Measurements from ENCODE around the gene HOXD3. TPM values are rescaled to one million over a fixed set of nuclear protein-coding genes. Genes with fewer than 3 reads are reported as not detected.

Gene HOXD3
- total and polyA plus RNA-seq, 2 of the 8 experiments (the other 6 are each of a cell fraction or from before 2014, with no cell fraction given): not detected

DNA sequence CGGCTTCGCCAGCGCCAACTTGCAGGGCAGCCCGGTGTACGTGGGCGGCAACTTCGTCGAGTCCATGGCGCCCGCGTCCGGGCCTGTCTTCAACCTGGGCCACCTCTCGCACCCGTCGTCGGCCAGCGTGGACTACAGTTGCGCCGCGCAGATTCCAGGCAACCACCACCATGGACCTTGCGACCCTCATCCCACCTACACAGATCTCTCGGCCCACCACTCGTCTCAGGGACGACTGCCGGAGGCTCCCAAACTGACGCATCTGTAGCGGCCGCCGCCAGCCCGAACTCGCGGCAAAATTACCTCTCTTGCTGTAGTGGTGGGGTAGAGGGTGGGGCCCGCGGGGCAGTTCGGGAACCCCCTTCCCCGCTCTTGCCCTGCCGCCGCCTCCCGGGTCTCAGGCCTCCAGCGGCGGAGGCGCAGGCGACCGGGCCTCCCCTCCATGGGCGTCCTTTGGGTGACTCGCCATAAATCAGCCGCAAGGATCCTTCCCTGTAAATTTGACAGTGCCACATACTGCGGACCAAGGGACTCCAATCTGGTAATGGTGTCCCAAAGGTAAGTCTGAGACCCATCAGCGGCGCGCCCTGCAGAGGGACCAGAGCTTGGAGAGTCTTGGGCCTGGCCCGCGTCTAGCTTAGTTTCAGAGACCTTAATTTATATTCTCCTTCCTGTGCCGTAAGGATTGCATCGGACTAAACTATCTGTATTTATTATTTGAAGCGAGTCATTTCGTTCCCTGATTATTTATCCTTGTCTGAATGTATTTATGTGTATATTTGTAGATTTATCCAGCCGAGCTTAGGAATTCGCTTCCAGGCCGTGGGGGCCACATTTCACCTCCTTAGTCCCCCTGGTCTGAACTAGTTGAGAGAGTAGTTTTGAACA lies 15.1 kb downstream of the HOXD3 start (continued):
- TF ChIP-seq, protein P1, sequence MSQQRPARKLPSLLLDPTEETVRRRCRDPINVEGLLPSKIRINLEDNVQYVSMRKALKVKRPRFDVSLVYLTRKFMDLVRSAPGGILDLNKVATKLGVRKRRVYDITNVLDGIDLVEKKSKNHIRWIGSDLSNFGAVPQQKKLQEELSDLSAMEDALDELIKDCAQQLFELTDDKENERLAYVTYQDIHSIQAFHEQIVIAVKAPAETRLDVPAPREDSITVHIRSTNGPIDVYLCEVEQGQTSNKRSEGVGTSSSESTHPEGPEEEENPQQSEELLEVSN (IDR thresholded peaks at IDR 0.05): peak; percentile 76; the same call in 1 of the 2 replicates
